Fibroblast of lung (primary cell): ENCODE data around the gene CDK9.

Source experiments
- EZH2 ChIP-seq: IDR thresholded peaks from 2 replicates; pipeline ENCODE4 v1.5.1; 2012; ENCODE audit warnings: low read length, control low read depth, mild to moderate bottlenecking; ENCODE audit errors: missing control alignments
- TF ChIP-seq, protein P1 (sequence below), 2 donors: IDR thresholded peaks in 1 of 2; conservative IDR thresholded peaks in 1 of 2; 1 replicate in 1 of 2; 2 replicates in 1 of 2; pipeline ENCODE4 v1.5.1; 2011 to 2012; ENCODE audit warnings: low read length in 2 of 2, control low read depth in 1 of 2, inconsistent platforms in 1 of 2, low read depth in 1 of 2, mild to moderate bottlenecking in 1 of 2

DNA sequence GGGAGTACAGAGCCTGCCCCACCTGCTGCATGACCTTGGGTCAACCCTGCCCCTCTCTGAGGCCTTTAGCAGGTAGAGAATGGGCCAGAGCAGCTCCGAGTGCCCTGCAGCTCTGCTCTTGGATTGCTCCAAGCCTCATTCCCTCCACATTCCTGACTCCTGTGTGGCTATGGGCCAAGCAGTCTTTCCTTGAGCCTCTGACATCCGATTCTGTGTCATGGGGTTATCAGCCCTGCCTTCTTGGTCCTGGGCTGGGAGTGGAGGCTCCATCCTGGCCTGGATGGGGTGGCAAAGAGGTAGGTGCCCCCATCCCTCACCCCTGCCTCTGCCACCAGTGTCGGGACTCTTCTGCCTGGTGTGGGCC, 30.5 kb downstream of the CDK9 start:
- TF ChIP-seq, protein P1, sequence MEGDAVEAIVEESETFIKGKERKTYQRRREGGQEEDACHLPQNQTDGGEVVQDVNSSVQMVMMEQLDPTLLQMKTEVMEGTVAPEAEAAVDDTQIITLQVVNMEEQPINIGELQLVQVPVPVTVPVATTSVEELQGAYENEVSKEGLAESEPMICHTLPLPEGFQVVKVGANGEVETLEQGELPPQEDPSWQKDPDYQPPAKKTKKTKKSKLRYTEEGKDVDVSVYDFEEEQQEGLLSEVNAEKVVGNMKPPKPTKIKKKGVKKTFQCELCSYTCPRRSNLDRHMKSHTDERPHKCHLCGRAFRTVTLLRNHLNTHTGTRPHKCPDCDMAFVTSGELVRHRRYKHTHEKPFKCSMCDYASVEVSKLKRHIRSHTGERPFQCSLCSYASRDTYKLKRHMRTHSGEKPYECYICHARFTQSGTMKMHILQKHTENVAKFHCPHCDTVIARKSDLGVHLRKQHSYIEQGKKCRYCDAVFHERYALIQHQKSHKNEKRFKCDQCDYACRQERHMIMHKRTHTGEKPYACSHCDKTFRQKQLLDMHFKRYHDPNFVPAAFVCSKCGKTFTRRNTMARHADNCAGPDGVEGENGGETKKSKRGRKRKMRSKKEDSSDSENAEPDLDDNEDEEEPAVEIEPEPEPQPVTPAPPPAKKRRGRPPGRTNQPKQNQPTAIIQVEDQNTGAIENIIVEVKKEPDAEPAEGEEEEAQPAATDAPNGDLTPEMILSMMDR (conservative IDR thresholded peaks at IDR 0.05 in 1 of 2, IDR thresholded peaks at IDR 0.05 in 1 of 2; ENCODE audit: low read depth in 1 of 2, low read length in 2 of 2): no peak
- no peak for TF ChIP-seq EZH2
